Urinary bladder (tissue), 2 donors: ENCODE data around the gene EOGT. TPM values are rescaled to one million over a fixed set of nuclear protein-coding genes. Genes with fewer than 3 reads are reported as not detected.

ENCODE experiments used
- polyA plus RNA-seq: library from polyadenylated mRNA; stranded (reverse); fragments of 200-250 nt; gene quantifications from one replicate; pipeline ENCODE4 v1.2.3, GENCODE V29; 2013
- small RNA-seq: library from RNA; depleted of rRNA; stranded (forward); fragments of <200 nt; gene quantifications from one replicate; pipeline ENCODE3, GENCODE V24; 2014
- total RNA-seq: library from RNA; depleted of rRNA; stranded (reverse); fragments of >200 nt; gene quantifications from one replicate; pipeline ENCODE4 v1.2.3, GENCODE V29; 2014
- donor health status: healthy.

EOGT gene
- total and polyA plus RNA-seq, 2 donors = 25.2 to 71.1 TPM

Small RNA genes lying within 50 kb of the gene (small RNA-seq; reads per million reads assigned to genes)
- gene MIR3136 = not detected

Other genes with a start within 250 kb of the EOGT start
- not detected for gene TAFA4, start 81.1 kb downstream of the EOGT start, total RNA-seq
- 0.23 TPM for gene TAFA4, start 81.1 kb downstream of the EOGT start, polyA plus RNA-seq
- gene TMF1, start 38.6 kb upstream of the EOGT start, total RNA-seq = 68.4 TPM
- 18.7 TPM for gene TMF1, start 38.6 kb upstream of the EOGT start, polyA plus RNA-seq
- 100 TPM for gene UBA3, start 66.7 kb upstream of the EOGT start, total RNA-seq
- 40.0 TPM for gene UBA3, start 66.7 kb upstream of the EOGT start, polyA plus RNA-seq
- gene ARL6IP5, start 71.3 kb upstream of the EOGT start, total RNA-seq = 60.8 TPM
- 156 TPM for gene ARL6IP5, start 71.3 kb upstream of the EOGT start, polyA plus RNA-seq
- 3.0 TPM for gene LMOD3, start 108.9 kb upstream of the EOGT start, total RNA-seq
- gene LMOD3, start 108.9 kb upstream of the EOGT start, polyA plus RNA-seq = 0.65 TPM